ENCODE data around the gene ZNF518A. TPM values are rescaled to one million over a fixed set of nuclear protein-coding genes. Genes with fewer than 3 reads are reported as not detected.

ZNF518A gene
- total and polyA plus RNA-seq, 9 donors: 13.2 to 27.4 (median 16.5) TPM

Other genes starting within 250 kb of the ZNF518A start
- 0.58 TPM for gene CC2D2B, start 222.3 kb upstream of the ZNF518A start, total RNA-seq
- gene CC2D2B, start 222.3 kb upstream of the ZNF518A start, polyA plus RNA-seq (ENCODE audit: insufficient read depth in 1 of 8, insufficient read length in 8 of 8, low replicate concordance in 1 of 8): 1 to 10 TPM in 3 of 8 donors, under 1 TPM in 5; 0.36 to 1.4 (median 0.76) TPM
- gene CCNJ, start 86.7 kb upstream of the ZNF518A start, total RNA-seq: 5.5 TPM
- 10 to 100 TPM in 2 of 8 donors, 1 to 10 TPM in 6; 7.6 to 11.1 (median 9.3) TPM for gene CCNJ, start 86.7 kb upstream of the ZNF518A start, polyA plus RNA-seq (ENCODE audit: insufficient read depth in 1 of 8, insufficient read length in 8 of 8, low replicate concordance in 1 of 8)
- 1.2 TPM for gene BLNK, start 141.3 kb downstream of the ZNF518A start, total RNA-seq
- 1 to 10 TPM; 1.3 to 3.2 (median 1.6) TPM for gene BLNK, start 141.3 kb downstream of the ZNF518A start, polyA plus RNA-seq (ENCODE audit: insufficient read depth in 1 of 8, insufficient read length in 8 of 8, low replicate concordance in 1 of 8)
- gene DNTT, start 174.1 kb downstream of the ZNF518A start, total RNA-seq: 0.09 TPM
- gene DNTT, start 174.1 kb downstream of the ZNF518A start, polyA plus RNA-seq (ENCODE audit: insufficient read depth in 1 of 8, insufficient read length in 8 of 8, low replicate concordance in 1 of 8): under 1 TPM in 7 of 8 donors, not detected in 1; 0.08 to 0.39 (median 0.20) TPM
- not detected for gene OPALIN, start 228.7 kb downstream of the ZNF518A start, total RNA-seq
- not detected for gene OPALIN, start 228.7 kb downstream of the ZNF518A start, polyA plus RNA-seq (ENCODE audit: insufficient read depth in 1 of 8, insufficient read length in 8 of 8, low replicate concordance in 1 of 8)

Measured in muscle of leg (tissue), 9 donors.